PFSK-1 (cell line): ENCODE measurements around the gene JUNB.

Experiments used
- FOXP2 ChIP-seq: optimal IDR thresholded peaks from 2 replicates; pipeline ENCODE3; 2011; ENCODE audit warnings: borderline replicate concordance, control low read depth, inconsistent platforms; ENCODE audit not compliant: insufficient read depth; ENCODE audit errors: extremely low read length, extremely low read depth
- POLR2AphosphoS5 ChIP-seq: IDR thresholded peaks from 2 replicates; pipeline ENCODE4 v1.6.1; 2012; ENCODE audit warnings: low read depth, mild to moderate bottlenecking, control low read depth, low read length, moderate library complexity
- REST ChIP-seq, 2 experiments: IDR thresholded peaks; 2 replicates each; pipeline versions ENCODE4 v1.6.1 to v1.8.0; 2011 to 2012; ENCODE audit warnings: low read depth in 2 of 2, low read length in 2 of 2, control low read depth in 1 of 2, inconsistent platforms in 1 of 2, mild to moderate bottlenecking in 1 of 2, moderate library complexity in 1 of 2; ENCODE audit not compliant: insufficient read depth in 1 of 2
- SIN3A ChIP-seq: IDR thresholded peaks from 2 replicates; pipeline ENCODE4 v1.6.1; 2012; ENCODE audit warnings: mild to moderate bottlenecking, low read length, moderate library complexity, borderline replicate concordance; ENCODE audit not compliant: insufficient read depth
- TAF1 ChIP-seq: IDR thresholded peaks from 2 replicates; pipeline ENCODE4 v1.6.1; 2012; ENCODE audit warnings: low read length, control low read depth, borderline replicate concordance; ENCODE audit not compliant: insufficient read depth

JUNB gene

DNA sequence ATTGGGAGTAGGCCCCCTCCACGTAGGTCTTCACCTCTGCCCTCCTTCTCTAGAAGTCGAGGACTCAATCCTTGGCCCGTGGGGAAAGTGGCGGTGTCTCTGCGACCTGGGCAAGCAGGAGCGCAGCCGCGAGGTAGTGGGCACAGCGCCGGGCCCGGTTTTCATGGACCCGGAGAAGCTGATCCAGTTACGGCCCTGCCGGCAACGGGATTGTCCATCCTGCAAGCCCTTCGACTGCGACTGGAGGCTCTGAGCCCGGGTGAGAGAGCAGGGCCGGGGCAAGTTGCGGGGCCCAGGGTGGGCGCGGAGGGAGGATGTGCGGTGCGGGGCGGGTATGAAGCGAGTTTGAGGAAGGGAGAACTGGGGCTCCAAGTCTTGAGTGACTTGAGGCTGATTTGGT lies 12.8 kb downstream of the JUNB start:
- TF ChIP-seq POLR2AphosphoS5 (no peak), REST (IDR thresholded peaks at IDR 0.05; ENCODE audit: insufficient read depth in 1 of 2, low read depth in 2 of 2, low read length in 2 of 2) (no peak), FOXP2 (no peak), TAF1 (no peak), SIN3A (no peak)

DNA sequence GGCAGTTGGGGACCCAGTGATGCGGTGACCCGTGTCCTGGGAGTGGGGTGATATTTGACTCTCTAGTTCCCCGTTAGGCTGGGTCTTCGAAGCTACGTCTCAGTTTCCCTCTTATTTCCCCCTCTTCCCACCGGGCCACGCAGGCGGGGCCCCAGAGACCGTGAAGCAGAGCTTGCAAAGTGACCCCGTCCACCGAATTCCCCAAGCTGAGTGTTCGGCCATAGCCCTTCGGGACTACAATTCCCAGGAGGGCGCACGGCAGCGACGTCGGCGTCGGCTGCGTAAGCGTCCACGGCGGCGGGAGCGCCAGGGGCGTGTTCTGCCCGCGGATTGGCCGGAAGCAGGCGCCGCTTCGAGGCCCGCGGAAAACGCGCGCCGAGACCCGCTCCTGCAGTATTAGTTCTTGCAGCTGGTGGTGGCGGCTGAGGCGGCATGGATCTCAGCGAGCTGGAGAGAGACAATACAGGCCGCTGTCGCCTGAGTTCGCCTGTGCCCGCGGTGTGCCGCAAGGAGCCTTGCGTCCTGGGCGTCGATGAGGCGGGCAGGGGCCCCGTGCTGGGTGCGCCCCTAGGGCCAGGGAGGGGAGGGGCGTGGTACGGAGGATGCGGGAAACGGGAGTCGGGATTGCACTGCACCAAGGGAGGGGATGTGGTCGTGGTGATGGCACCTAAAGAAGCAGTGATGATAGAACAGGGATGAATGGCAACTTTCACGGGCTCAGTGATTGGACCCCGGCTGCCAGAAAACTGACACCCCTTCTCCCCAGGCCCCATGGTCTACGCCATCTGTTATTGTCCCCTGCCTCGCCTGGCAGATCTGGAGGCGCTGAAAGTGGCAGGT lies 15.2 kb downstream of the JUNB start, which contains the start of gene RNASEH2A:
TSS of gene RNASEH2A (plus strand) at position 343 of the 840 bp plus-strand sequence. CDS start at position 433, 90 bp downstream.
- TF ChIP-seq SIN3A: no peak
- peak; percentile 55; the same call in 1 of the 2 replicates for TF ChIP-seq POLR2AphosphoS5

GRCh38 chr19:12815088-12815487 lies 23.8 kb downstream of the JUNB start:
- TF ChIP-seq SIN3A (no peak), TAF1 (no peak), FOXP2 (no peak), REST (IDR thresholded peaks at IDR 0.05; ENCODE audit: insufficient read depth in 1 of 2, low read depth in 2 of 2, low read length in 2 of 2) (no peak), POLR2AphosphoS5 (no peak)

- TF ChIP-seq SIN3A: no peak
- TF ChIP-seq REST (IDR thresholded peaks at IDR 0.05; ENCODE audit: insufficient read depth in 1 of 2, low read depth in 2 of 2, low read length in 2 of 2): no peak
- no peak for TF ChIP-seq POLR2AphosphoS5
- TF ChIP-seq TAF1: no peak
- no peak for TF ChIP-seq FOXP2
Observed at GRCh38 chr19:12821761-12822160, 30.5 kb downstream of the JUNB start.

GRCh38 chr19:12825254-12826131 lies 34.2 kb downstream of the JUNB start:
- TF ChIP-seq SIN3A (no peak), POLR2AphosphoS5 (no peak), TAF1 (no peak), FOXP2 (no peak), REST (IDR thresholded peaks at IDR 0.05; ENCODE audit: insufficient read depth in 1 of 2, low read depth in 2 of 2, low read length in 2 of 2) (no peak)
